ENCODE data around the gene VGF. TPM values are rescaled to one million over a fixed set of nuclear protein-coding genes. Genes with fewer than 3 reads are reported as not detected.

The VGF gene
- total RNA-seq, 2 experiments from 2014 or later, result not detected

DNA sequence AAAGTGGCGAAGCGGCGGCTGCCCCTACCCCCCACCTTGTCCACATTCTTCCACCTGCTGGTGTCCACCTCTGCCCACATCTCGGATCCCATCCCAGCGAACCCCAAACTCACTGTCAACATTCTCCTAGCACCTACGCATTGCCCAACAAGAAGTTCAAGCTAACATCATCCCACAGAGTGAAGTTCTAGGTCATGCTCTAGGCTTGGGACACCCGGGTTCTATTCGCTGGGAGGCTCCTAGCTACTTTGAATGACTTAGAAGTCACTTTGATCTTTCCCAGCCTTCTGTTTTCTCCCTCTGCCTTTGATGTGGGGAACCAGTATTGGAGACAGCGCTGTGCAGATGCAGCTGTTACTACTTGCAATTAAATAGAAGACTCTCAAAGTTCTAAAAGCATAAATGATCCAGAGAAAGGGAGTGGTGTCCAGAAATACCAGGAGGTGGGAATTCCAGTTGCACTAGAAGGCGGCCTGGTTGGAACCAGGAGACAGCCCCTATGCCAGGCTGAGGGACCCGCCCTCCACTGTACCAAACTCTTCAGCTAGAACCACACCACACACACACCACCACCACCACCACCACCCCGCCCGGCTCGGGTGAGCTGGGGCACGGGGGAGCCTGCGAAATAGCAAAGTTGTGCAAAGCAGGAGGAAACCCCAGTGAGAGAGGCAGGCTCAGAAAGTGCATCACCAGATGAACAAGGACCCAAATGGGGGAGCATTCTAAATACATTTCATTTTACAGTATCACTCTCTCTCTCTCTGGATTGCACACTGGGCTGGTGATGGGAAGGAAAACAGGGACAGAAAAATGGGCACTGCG is 5.5 kb upstream of the VGF start:
- POLR2A ChIA-PET, result no interaction called here
- Mint-ChIP-seq H3K27ac (peak overlapping the region; percentile 24), H3K4me1 (ENCODE audit: low read depth) (peaks cover 69% of the 10 kb centered on the region), H3K36me3 (no peaks in the 10 kb centered on the region), H3K27me3 (peaks cover 81% of the 10 kb centered on the region), H3K4me3 (no peak overlapping the region), H3K9me3 (no peaks in the 10 kb centered on the region)
- intact Hi-C loops (cut with micrococcal nuclease), result loop anchor here (2.0 to 5.0 kb wide), 2 partner anchors 26 to 284 kb away; partner anchors contain the start of gene UFSP1
- DNase-seq, result no peak
- CTCF ChIA-PET, result interaction anchor here (1.0 to 2.8 kb wide), 9 partner anchors 8 to 276 kb away, joined by 3 to 24 read pairs (median 4); partner anchors contain the start of genes ACHE and MOGAT3

DNA sequence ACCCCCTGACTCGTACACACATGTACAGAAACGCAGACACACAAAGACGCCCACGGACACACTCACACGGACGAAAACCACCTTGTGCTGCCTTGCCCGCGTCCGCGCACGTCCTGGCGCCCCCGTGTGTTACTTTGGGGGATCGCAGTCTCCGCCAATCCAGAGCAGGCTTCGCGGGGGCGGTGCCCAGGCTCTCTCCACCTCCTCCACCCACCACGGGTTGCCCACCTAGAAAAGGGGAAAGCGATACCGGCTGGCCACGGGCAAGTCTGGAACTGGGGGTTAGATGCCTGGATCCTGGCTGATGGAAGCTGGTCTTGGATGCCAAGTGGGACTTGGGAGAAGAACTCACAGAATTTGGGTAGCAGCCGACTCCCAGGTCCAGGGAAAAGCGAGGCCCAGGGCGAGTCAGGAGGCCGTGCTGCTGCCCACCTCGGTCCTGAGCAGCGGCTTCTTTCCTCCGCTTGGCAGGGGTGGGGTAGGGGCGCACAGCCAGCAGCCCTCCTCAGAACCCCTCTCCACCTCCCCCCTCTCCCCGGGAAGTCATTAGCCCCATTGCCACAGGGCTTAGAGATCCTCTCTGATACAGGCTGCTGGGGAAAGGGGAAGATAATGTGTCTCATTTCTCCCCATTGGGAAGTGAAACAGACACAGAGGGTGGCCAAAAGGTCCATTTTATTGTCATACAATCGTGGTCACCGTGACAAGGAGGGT is 4.6 kb upstream of the VGF start:
- H3K36me3 Mint-ChIP-seq, result no peaks in the 10 kb centered on the region
- ChIA-PET CTCF (interaction anchor here (1.0 to 2.8 kb wide), 6 partner anchors 22 to 275 kb away, joined by 3 to 24 read pairs (median 4); partner anchors contain the start of genes ACHE and MOGAT3), POLR2A (no interaction called here)
- peaks cover 80% of the 10 kb centered on the region for H3K27me3 Mint-ChIP-seq
- H3K9me3 Mint-ChIP-seq, result no peaks in the 10 kb centered on the region
- peaks cover 77% of the 10 kb centered on the region for H3K4me1 Mint-ChIP-seq (ENCODE audit: low read depth)
- peak overlapping the region; percentile 14 for H3K4me3 Mint-ChIP-seq
- H3K27ac Mint-ChIP-seq, result no peak overlapping the region
- peak; percentile 87 for DNase-seq
- intact Hi-C loops (cut with micrococcal nuclease), result loop anchor here (2.0 to 5.0 kb wide), 2 partner anchors 25 to 283 kb away; partner anchors contain the start of gene UFSP1

- no peak overlapping the region for H3K27ac Mint-ChIP-seq
- CTCF ChIA-PET, result interaction anchor here (1.0 to 2.8 kb wide), 7 partner anchors 8 to 113 kb away, joined by 3 to 18 read pairs (median 4); no protein-coding TSS in a partner anchor
- POLR2A ChIA-PET, result no interaction called here
- H3K27me3 Mint-ChIP-seq, result peaks cover 82% of the 10 kb centered on the region
- H3K4me1 Mint-ChIP-seq (ENCODE audit: low read depth), result peaks cover 77% of the 10 kb centered on the region
- peak overlapping the region; percentile 14 for H3K4me3 Mint-ChIP-seq
- no peaks in the 10 kb centered on the region for H3K36me3 Mint-ChIP-seq
- DNase-seq, result no peak
- intact Hi-C loops (cut with micrococcal nuclease), result no loop called here
- H3K9me3 Mint-ChIP-seq, result no peaks in the 10 kb centered on the region
These were observed 3.9 kb upstream of the VGF start for GRCh38 chr7:101169110-101169837.

- no peaks in the 10 kb centered on the region for H3K36me3 Mint-ChIP-seq
- no peaks in the 10 kb centered on the region for H3K9me3 Mint-ChIP-seq
- DNase-seq, result no peak
- intact Hi-C loops (cut with micrococcal nuclease), result no loop called here
- H3K4me3 Mint-ChIP-seq, result no peak overlapping the region
- H3K27me3 Mint-ChIP-seq, result peaks cover 76% of the 10 kb centered on the region
- peak overlapping the region; percentile 15 for H3K27ac Mint-ChIP-seq
- ChIA-PET CTCF (interaction anchor here (0.7 to 1.5 kb wide), 7 partner anchors 9 to 84 kb away, joined by 3 to 9 read pairs (median 4); partner anchors contain the start of gene TRIM56), POLR2A (no interaction called here)
- peaks cover 72% of the 10 kb centered on the region for H3K4me1 Mint-ChIP-seq (ENCODE audit: low read depth)
These were observed 3.2 kb upstream of the VGF start for GRCh38 chr7:101168412-101169049.

DNA sequence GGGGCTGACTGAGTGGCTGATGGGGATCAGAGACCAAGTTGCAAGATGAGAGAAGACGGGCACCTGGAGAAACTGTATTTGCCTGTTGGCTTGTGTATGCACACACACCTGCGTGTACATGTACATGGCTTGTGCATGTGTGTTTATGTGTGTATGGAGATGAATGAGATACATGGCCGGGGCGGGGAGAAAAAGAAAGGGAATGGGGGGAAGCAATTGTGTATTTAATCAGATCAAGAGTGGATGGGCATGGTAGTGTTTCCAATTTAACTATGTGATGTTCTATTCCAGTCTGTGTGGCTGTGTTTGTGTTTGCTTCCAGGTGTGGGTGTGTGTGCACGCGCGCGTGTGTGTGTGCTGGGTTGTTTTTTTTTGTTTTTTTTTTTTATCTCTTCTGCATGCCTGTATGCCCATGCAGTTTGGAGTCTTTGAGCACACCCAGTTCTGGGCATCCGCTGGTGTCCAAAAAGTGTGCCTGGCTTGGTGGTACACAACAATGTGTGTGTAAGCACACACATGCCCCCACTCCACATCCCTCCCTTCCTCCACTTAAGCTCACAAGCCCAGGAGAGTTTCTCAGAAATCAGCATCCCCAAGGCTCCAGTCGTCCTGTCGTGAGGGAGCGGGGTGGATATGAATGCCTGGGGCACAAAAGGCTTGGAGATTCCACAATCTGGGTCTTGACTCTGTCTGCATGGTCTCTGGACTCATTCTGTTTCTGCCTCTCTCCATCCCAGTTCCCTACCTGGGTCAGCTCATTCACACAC is 2.5 kb upstream of the VGF start:
- H3K4me3 Mint-ChIP-seq, result no peak overlapping the region
- no peaks in the 10 kb centered on the region for H3K36me3 Mint-ChIP-seq
- ChIA-PET POLR2A (no interaction called here), CTCF (interaction anchor here (0.7 to 1.5 kb wide), 7 partner anchors 9 to 83 kb away, joined by 3 to 9 read pairs (median 4); partner anchors contain the start of gene TRIM56)
- H3K27ac Mint-ChIP-seq, result no peak overlapping the region
- no peak for DNase-seq
- no peaks in the 10 kb centered on the region for H3K9me3 Mint-ChIP-seq
- intact Hi-C loops (cut with micrococcal nuclease), result no loop called here
- H3K27me3 Mint-ChIP-seq, result peaks cover 73% of the 10 kb centered on the region
- H3K4me1 Mint-ChIP-seq (ENCODE audit: low read depth), result peaks cover 70% of the 10 kb centered on the region

- POLR2A ChIA-PET, result no interaction called here
- intact Hi-C loops (cut with micrococcal nuclease), result no loop called here
- Mint-ChIP-seq H3K4me3 (no peak overlapping the region), H3K36me3 (peaks cover 1% of the 10 kb centered on the region), H3K9me3 (no peaks in the 10 kb centered on the region), H3K27me3 (peaks cover 73% of the 10 kb centered on the region), H3K27ac (no peak overlapping the region), H3K4me1 (ENCODE audit: low read depth) (peaks cover 70% of the 10 kb centered on the region)
- DNase-seq, result no peak
- CTCF ChIA-PET, result interaction anchor here (2.7 kb wide), 1 partner anchor 23 kb away, joined by 20 read pairs; no protein-coding TSS in a partner anchor
These were observed 1.7 kb upstream of the VGF start for GRCh38 chr7:101166909-101167644.

- Mint-ChIP-seq H3K27me3 (peaks cover 68% of the 10 kb centered on the region), H3K4me3 (no peak overlapping the region), H3K9me3 (no peaks in the 10 kb centered on the region), H3K4me1 (ENCODE audit: low read depth) (peaks cover 65% of the 10 kb centered on the region), H3K36me3 (peaks cover 2% of the 10 kb centered on the region), H3K27ac (no peak overlapping the region)
- no peak for DNase-seq
- intact Hi-C loops (cut with micrococcal nuclease), result no loop called here
- POLR2A ChIA-PET, result no interaction called here
- CTCF ChIA-PET, result interaction anchor here (2.0 to 2.7 kb wide), 2 partner anchors 22 to 51 kb away, joined by 6 to 20 read pairs; partner anchors contain the start of genes PLOD3 and ZNHIT1
These were observed 1.2 kb upstream of the VGF start for GRCh38 chr7:101166648-101166908.

GRCh38 chr7:101165958-101166647 is 734 bp upstream of the VGF start:
- no peaks in the 10 kb centered on the region for H3K9me3 Mint-ChIP-seq
- no peak for DNase-seq
- peak overlapping the region; percentile 71 for H3K4me3 Mint-ChIP-seq
- H3K36me3 Mint-ChIP-seq, result peaks cover 7% of the 10 kb centered on the region
- ChIA-PET POLR2A (interaction anchor here (1.1 to 2.0 kb wide), 4 partner anchors 8 to 276 kb away, joined by 3 to 6 read pairs (median 4); partner anchors contain the start of genes PLOD3, UFSP1 and ZNHIT1), CTCF (interaction anchor here (1.0 to 2.7 kb wide), 6 partner anchors 9 to 52 kb away, joined by 3 to 20 read pairs (median 5); partner anchors contain the start of genes PLOD3 and ZNHIT1)
- H3K4me1 Mint-ChIP-seq (ENCODE audit: low read depth), result peaks cover 60% of the 10 kb centered on the region
- peaks cover 68% of the 10 kb centered on the region for H3K27me3 Mint-ChIP-seq
- intact Hi-C loops (cut with micrococcal nuclease), result loop anchor here (1.0 to 2.0 kb wide), 2 partner anchors 12 to 79 kb away; partner anchors contain the start of genes AP1S1 and FIS1
- H3K27ac Mint-ChIP-seq, result no peak overlapping the region

- Mint-ChIP-seq H3K27me3 (peaks cover 53% of the 10 kb centered on the region), H3K4me1 (ENCODE audit: low read depth) (peaks cover 45% of the 10 kb centered on the region), H3K9me3 (no peaks in the 10 kb centered on the region), H3K4me3 (no peak overlapping the region), H3K27ac (no peak overlapping the region), H3K36me3 (peaks cover 19% of the 10 kb centered on the region)
- POLR2A ChIA-PET, result interaction anchor here (2.0 kb wide), 1 partner anchor 53 kb away, joined by 6 read pairs; the partner anchor contains the start of genes PLOD3 and ZNHIT1
- no peak for DNase-seq
- intact Hi-C loops (cut with micrococcal nuclease), result loop anchor here (2.0 kb wide), 1 partner anchor 81 kb away; the partner anchor contains the start of gene FIS1
- CTCF ChIA-PET, result interaction anchor here (1.8 to 2.7 kb wide), 3 partner anchors 20 to 53 kb away, joined by 6 to 20 read pairs (median 9); partner anchors contain the start of genes PLOD3 and ZNHIT1
These were observed 1.1 kb downstream of the VGF start for GRCh38 chr7:101164071-101164840.
